Esophagus squamous epithelium (tissue), 4 donors: ENCODE results near the gene ENTREP3.

Source experiments
- CTCF ChIP-seq, 6 experiments: fragments of 450-650 bp in 4 of 6; fragments of 200-600 bp in 2 of 6; sonication (generic) in 2 of 6; IDR thresholded peaks; one replicate each; pipeline ENCODE4 v1.5.1; 2016 to 2019; ENCODE audit warnings: antibody characterized with exemption in 6 of 6, mild to moderate bottlenecking in 4 of 6, moderate library complexity in 4 of 6
- POLR2A ChIP-seq, 4 donors: fragments of 450-650 bp; IDR thresholded peaks; one replicate each; pipeline ENCODE4 v1.6.1; 2017; ENCODE audit warnings: antibody characterized with exemption in 4 of 4, mild to moderate bottlenecking in 4 of 4, moderate library complexity in 3 of 4

- TF ChIP-seq CTCF (IDR thresholded peaks at IDR 0.05): no peak
- no peak for TF ChIP-seq POLR2A (IDR thresholded peaks at IDR 0.05)
Measured at GRCh38 chr1:155245163-155245524, 10.1 kb downstream of the ENTREP3 start.
